Thyroid gland (tissue), 4 donors: ENCODE measurements around the gene ZNF683. TPM values are rescaled to one million over a fixed set of nuclear protein-coding genes. Genes with fewer than 3 reads are reported as not detected.

Source experiments
- DNase-seq, 2 donors: peaks; one replicate each; pipeline ENCODE4 v3.0.0-alpha.2; 2019
- H3K27ac ChIP-seq, 3 donors: fragments of 200-600 bp; sonication (generic); 1 replicate in 2 of 3; 2 replicates in 1 of 3; pipeline ENCODE4 v1.5.1; 2016 to 2019; ENCODE audit warnings: mild to moderate bottlenecking in 1 of 3, moderate library complexity in 1 of 3
- H3K27me3 ChIP-seq: fragments of 200-600 bp; sonication (generic); one replicate; pipeline ENCODE4 v1.5.1; 2019
- H3K36me3 ChIP-seq, 2 donors: fragments of 200-600 bp; sonication (generic); one replicate each; pipeline ENCODE4 v1.5.1; 2016 to 2019
- H3K4me1 ChIP-seq, 2 donors: fragments of 200-600 bp; sonication (generic); one replicate each; pipeline ENCODE4 v1.5.1; 2017 to 2019
- H3K4me3 ChIP-seq, 3 donors: fragments of 200-600 bp; sonication (generic); replicated peaks in 1 of 3; 1 replicate in 2 of 3; 2 replicates in 1 of 3; pipeline ENCODE4 v1.5.1; 2016; ENCODE audit warnings: mild to moderate bottlenecking in 1 of 3
- H3K9me3 ChIP-seq: fragments of 200-600 bp; sonication (generic); one replicate; pipeline ENCODE4 v1.5.1; 2017
- POLR2A ChIP-seq, 2 donors: fragments of 450-650 bp; IDR thresholded peaks; one replicate each; pipeline ENCODE4 v1.6.1; 2017; ENCODE audit warnings: antibody characterized with exemption in 2 of 2, mild to moderate bottlenecking in 2 of 2, moderate library complexity in 1 of 2
- WGBS, 2 donors: methylation state at CpG; one replicate each; pipeline ENCODE4 v1.1.5; 2017; 5-methylcytosine and 5-hydroxymethylcytosine counted together
- intact Hi-C: fragments of 100-400 bp; cut with DNase I; formaldehyde crosslinking; loops from one replicate; pipeline ENCODE4 v1.15.1; 2023
- total RNA-seq, 4 donors: library from RNA; depleted of rRNA; stranded (reverse); fragments of >200 nt; gene quantifications; one replicate each; pipeline ENCODE4 v1.2.3, GENCODE V29; 2016
- TF ChIP-seq, protein P1 (sequence below), 6 experiments: fragments of 200-600 bp in 3 of 6; fragments of 450-650 bp in 3 of 6; sonication (generic) in 3 of 6; IDR thresholded peaks; one replicate each; pipeline ENCODE4 v1.5.1; 2016 to 2019; ENCODE audit warnings: antibody characterized with exemption in 6 of 6, mild to moderate bottlenecking in 2 of 6, inconsistent platforms in 1 of 6, moderate library complexity in 1 of 6

Gene ZNF683
- total RNA-seq, 4 donors from 2014 or later: 0.59 TPM; not detected in 3

DNA sequence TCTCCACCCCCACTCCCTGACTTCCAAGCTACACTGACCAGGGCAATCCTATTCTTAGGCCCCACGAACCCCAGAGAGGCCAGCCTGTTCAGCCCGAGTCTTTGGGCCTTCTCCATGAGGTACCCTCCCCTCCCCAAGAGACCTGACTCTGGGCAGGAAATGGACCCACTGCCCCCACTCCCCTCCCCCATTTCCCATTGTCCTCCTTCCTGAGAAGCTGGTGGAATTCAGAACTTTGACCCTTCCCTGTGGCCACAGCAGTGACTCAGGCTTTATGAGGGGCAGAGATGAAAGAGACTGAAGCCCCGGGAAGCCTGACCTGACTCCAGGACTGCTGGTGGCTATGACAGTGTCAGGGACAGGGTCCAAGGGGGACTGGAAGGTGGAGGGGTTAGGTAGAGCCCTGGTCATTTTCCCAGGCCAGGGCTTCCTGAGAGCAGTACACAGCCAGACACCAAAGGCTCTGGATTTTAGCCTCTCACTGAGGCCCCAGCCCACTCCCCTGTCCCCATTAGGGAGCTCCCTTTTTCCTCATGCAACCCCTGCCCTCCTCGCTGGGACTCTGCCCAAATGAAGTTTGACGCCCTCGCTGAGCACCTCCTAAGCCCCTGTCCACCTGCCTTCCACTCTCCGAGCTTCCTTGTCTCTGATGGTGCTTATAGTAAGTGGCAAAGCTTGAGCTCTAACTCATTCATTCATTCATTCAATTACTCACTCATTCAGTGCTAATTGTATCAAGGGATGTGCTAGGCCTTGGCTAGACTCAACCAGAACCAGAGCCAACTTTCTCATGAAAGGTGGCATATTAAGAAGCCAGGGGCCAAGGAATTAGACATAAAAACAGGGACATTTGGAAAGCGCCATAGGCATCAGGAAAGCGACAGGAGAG, 21.6 kb downstream of the ZNF683 start:
- Histone ChIP-seq H3K27ac (no peak overlapping the region), H3K27me3 (no peaks in the 10 kb centered on the region), H3K4me1 (no peaks in the 10 kb centered on the region), H3K9me3 (no peaks in the 10 kb centered on the region), H3K36me3 (no peaks in the 10 kb centered on the region), H3K4me3 (no peak overlapping the region)
- 84 to 85% methylated on average over 9 of the region's 9 CpGs for WGBS, 2 donors
- no peak for TF ChIP-seq POLR2A (IDR thresholded peaks at IDR 0.05)
- TF ChIP-seq, protein P1, sequence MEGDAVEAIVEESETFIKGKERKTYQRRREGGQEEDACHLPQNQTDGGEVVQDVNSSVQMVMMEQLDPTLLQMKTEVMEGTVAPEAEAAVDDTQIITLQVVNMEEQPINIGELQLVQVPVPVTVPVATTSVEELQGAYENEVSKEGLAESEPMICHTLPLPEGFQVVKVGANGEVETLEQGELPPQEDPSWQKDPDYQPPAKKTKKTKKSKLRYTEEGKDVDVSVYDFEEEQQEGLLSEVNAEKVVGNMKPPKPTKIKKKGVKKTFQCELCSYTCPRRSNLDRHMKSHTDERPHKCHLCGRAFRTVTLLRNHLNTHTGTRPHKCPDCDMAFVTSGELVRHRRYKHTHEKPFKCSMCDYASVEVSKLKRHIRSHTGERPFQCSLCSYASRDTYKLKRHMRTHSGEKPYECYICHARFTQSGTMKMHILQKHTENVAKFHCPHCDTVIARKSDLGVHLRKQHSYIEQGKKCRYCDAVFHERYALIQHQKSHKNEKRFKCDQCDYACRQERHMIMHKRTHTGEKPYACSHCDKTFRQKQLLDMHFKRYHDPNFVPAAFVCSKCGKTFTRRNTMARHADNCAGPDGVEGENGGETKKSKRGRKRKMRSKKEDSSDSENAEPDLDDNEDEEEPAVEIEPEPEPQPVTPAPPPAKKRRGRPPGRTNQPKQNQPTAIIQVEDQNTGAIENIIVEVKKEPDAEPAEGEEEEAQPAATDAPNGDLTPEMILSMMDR (IDR thresholded peaks at IDR 0.05): no peak
- intact Hi-C loops: no loop called here
- no peak for DNase-seq

DNA sequence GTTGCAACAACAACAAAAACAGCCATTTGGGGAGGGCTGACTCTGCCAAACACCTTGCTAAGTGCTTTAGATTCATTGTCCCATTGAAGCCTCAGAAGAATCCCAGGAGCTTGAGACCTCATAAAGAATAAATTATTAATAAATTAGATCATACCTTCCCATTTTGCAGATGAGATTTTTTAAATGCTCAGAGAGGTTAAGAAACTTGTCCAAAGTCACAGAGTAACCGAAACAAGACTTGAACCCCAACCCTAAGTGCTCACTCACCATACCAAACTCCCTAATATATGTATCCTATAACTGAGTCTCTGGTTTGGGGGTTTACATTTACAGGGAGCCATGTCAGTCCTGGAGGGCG, 22.2 kb downstream of the ZNF683 start:
- Histone ChIP-seq H3K9me3 (no peaks in the 10 kb centered on the region), H3K27me3 (no peaks in the 10 kb centered on the region), H3K36me3 (no peaks in the 10 kb centered on the region), H3K4me3 (no peak overlapping the region), H3K4me1 (no peaks in the 10 kb centered on the region), H3K27ac (no peak overlapping the region)
- no peak for TF ChIP-seq POLR2A (IDR thresholded peaks at IDR 0.05)
- TF ChIP-seq, protein P1 (IDR thresholded peaks at IDR 0.05): no peak
- intact Hi-C loops: no loop called here
- WGBS, 2 donors: 67 to 91% methylated on average over 2 of the region's 2 CpGs
- no peak for DNase-seq

DNA sequence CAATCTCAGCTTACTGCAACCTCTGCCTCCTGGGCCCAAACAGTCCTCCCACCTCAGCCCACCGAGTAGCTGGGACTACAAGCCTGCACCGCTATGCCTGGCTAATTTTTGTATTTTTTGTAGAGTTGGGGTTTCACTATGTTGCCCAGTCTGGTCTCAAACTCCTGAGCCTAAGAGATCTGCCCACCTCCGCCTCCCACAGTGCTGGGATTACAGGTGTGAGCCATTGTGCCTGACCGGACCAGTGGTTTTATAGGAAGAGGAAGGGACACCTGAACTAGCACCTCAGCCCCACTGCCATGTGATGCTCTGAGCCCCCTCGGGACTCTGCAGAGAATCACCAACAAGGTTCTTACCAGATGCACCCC, 22.7 kb downstream of the ZNF683 start:
- Histone ChIP-seq H3K4me1 (no peaks in the 10 kb centered on the region), H3K27ac (no peak overlapping the region), H3K9me3 (no peaks in the 10 kb centered on the region), H3K4me3 (no peak overlapping the region), H3K27me3 (no peaks in the 10 kb centered on the region), H3K36me3 (no peaks in the 10 kb centered on the region)
- WGBS, 2 donors: 61 to 74% methylated on average over 5 of the region's 5 CpGs
- intact Hi-C loops: no loop called here
- TF ChIP-seq POLR2A (IDR thresholded peaks at IDR 0.05): no peak
- TF ChIP-seq, protein P1 (IDR thresholded peaks at IDR 0.05): no peak
- no peak for DNase-seq

DNA sequence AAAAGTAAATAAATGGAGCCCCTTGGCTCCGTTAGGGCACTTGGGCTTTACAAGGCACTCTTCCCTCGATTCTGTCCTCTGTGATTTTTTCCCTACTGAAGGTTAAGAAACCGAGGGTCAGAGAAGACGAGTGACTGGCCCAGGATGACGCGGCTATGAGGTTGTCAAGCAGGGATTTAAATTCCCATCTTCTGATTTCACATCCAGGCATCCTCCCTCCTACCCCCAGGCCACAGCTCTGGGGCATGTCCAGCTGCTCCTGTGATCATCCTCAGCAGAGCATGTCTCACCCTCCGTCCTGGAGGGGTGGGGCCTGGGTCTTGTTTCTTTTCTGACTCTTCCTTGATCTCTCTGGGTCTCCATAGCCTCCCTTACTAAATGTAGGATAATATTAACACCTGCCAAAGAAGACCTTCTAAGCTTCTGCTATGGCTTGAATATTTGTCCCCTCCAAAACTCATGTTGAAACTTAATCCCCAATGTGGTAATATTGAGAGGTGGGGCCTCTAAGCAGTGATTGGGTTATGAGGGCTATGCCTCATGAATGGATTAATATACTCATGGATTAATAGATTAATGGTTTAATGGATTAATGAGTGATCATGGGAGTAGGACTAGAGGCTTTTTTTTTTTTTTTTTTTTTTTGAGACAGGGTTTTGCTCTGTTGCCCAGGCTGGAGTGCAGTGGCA, 23.2 kb downstream of the ZNF683 start:
- H3K36me3 ChIP-seq: no peaks in the 10 kb centered on the region
- no peak overlapping the region for H3K27ac ChIP-seq
- intact Hi-C loops: no loop called here
- no peaks in the 10 kb centered on the region for H3K27me3 ChIP-seq
- no peak for TF ChIP-seq POLR2A (IDR thresholded peaks at IDR 0.05)
- TF ChIP-seq, protein P1 (IDR thresholded peaks at IDR 0.05): no peak
- no peak overlapping the region for H3K4me3 ChIP-seq
- H3K4me1 ChIP-seq: no peaks in the 10 kb centered on the region
- no peaks in the 10 kb centered on the region for H3K9me3 ChIP-seq
- 86% methylated on average over 7 of the region's 7 CpGs for WGBS, 2 donors
- no peak for DNase-seq
